Amygdala (tissue), 56 donors: ENCODE results near the gene PEX7.
A peak's percentile ranks its signal among the peaks of the same experiment; 100 is the strongest.
"Not testable (repeated sequence)": the region's sequence is repeated elsewhere in the genome, so short reads cannot be mapped to it uniquely, and the experiment has no call there.

Experiments used
- DNase-seq, 56 donors: peaks; one replicate each; lab custom pipeline; 2025; lab: John Stamatoyannopoulos, UW

Gene PEX7

DNA sequence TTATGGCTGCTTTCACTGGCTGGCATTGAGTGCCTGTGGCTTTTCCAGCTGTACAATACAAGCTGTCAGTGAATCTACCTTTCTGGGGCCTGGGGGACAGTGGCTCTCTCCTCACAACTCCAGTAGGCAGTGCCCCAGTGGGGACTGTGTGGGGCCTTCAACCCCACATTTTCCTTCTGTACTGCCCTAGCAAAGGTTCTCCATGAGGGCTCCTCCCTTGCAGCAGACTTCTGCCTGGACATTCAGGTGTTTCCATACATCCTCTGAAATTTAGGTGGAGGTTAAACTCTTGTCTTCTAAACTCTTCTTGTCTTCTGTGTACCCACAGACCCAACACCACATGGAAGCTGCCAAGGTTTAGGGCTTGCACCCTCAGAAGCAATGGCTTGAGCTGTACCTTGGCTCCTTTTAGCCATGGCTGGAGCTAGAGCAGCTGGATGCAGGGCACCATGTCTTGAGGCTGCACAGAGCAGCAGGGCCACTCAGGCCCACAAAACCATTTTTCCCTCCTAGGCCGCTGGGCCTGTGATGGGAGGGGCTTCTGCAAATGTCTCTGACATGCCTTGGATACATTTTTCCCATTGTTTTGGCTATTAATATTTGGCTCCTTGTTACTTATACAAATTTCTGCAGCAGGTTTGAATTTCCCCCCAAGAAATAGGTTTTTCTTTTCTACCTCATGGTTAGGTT is 9.6 kb downstream of the PEX7 start:
- no peak for DNase-seq

DNA sequence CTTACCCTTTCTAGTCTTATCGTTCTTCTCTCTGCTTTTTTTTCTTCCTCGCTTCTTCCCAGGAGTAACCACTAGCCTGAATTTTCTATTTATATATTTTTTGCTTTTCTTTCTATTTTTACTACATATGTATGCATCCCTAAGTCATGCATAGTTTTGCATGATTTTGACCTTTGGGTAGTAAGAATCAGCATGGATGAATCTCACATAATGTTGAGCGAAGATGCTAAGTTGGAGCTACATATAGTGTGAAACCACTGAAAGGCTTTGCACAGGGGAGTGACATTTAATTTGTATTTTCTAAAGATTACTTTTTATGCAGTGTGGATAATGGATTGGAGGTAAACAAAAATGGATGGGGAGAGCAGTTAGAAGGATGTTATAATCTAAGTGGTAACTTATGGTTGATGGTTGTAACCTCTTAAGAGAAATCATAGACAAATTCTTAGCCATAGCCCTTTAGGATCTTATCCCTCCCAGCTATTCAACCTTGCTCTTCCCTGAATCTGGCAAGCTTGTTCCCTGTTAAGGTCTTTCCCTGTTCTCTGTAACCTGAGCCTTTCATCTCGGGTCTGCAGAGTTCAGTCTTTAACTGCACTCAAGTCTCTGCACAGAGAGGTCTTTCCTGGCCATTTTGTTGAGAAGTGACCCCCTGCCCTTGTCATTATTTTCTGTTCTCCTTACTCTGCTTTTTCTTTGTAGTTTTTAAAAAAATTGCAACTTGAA is 18.0 kb downstream of the PEX7 start:
- no peak for DNase-seq

DNA sequence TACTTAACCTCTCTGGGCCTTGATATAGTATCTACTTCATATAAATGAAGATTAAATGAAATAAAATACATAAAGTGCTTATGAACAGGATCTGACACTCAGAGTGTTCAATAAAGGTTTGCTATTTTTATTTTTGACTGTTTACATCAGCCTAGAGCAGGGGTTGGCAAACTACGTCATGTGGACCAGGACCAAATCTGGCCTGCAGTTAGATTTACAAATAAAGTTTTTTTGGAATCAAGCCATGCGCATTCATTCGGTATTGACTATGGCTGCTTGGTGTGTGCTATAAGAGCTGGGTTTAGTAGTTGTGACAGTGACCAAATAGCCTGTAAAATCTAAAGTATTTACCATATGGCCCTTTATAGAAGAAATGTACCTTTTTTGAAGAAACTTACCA is 20.8 kb downstream of the PEX7 start:
- DNase-seq, result no peak

DNA sequence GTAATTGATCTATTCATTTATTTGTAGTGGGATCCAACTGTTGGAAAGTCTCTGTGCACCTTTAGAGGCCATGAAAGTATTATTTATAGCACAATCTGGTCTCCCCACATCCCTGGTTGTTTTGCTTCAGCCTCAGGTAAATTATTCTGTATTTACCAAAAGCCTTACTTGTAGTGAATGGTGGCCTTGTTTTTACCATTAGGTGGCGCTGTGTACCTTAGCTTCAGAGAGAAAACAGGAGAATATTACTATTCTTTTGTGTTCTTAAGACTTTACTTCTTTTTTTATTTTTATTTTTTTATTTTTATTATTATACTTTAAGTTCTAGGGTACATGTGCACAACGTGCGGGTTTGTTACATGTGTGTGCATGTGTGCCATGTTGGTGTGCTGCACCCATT is 23.7 kb downstream of the PEX7 start:
- DNase-seq, result peak in 7 of 56 donors; percentile 0 to 51 (median 5)

DNA sequence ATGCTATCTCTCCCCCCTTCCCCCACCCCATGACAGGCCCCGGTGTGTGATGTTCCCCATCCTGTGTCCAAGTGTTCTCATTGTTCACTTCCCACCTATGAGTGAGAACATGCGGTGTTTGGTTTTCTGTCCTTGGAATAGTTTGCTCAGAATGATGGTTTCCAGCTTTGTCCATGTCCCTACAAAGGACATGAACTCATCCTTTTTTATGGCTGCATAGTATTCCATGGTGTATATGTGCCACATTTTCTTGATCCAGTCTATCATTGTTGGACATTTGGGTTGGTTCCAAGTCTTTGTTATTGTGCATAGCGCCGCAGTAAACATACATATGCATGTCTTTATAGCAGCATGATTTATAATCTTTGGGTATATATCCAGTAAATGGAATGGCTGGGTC is 24.1 kb downstream of the PEX7 start:
- DNase-seq, result not testable (repeated sequence)

DNA sequence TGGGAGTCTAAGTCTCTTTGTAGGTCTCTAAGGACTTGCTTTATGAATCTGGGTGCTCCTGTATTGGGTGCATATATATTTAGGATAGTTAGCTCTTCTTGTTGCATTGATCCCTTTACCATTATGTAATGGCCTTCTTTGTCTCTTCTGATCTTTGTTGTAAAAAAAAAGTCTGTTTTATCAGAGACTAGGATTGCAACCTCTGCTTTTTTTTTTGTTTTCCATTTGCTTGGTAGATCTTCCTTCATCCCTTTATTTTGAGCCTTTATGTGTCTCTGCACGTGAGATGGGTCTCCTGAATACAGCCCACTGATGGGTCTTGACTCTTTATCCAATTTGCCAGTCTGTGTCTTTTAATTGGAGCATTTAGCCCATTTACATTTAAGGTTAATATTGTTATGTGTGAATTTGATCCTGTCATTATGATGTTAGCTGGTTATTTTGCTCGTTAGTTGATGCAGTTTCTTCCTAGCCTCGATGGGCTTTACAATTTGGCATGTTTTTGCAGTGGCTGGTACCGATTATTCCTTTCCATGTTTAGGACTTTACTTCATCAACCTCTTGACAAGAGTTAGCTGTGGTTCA is 27.7 kb downstream of the PEX7 start:
- not testable (repeated sequence) for DNase-seq

DNA sequence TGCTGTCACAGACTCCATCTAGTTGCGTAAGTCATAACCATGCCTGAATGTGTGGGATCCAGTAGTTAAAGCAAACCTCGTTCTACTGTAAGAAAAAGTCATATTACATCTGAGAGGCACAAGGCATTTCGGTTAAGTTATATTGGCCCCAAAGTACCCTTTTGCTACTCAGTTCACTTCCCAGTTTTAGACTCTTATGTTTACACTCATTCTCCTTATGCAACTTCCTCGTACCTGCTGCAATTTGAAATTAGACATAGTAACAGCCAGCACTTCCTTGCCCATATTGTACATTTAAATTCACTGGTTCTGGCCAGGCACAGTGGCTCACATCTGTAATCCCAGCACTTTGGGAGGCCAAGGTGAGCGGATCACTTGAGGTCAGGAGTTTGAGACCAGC is 37.0 kb downstream of the PEX7 start:
- no peak for DNase-seq

DNA sequence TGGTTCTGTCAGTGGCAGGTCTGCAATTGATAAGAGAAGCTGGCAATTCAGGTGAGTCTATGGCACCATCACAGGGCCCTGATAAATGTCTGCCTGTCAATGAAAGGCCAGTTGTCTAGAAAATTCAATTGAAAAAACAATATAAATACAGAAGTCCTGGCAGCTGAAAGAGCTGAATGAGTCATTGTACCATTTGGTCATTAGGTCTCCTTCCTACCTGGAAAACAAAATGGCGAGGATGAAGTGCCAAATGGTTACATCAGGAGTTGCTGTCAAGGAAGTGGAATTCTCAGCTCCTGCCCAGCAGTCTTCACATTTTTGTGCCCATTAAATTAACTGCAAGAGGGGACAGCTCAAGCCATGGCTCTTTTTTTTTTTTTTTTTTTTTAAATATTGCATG is 37.7 kb downstream of the PEX7 start:
- no peak for DNase-seq

DNA sequence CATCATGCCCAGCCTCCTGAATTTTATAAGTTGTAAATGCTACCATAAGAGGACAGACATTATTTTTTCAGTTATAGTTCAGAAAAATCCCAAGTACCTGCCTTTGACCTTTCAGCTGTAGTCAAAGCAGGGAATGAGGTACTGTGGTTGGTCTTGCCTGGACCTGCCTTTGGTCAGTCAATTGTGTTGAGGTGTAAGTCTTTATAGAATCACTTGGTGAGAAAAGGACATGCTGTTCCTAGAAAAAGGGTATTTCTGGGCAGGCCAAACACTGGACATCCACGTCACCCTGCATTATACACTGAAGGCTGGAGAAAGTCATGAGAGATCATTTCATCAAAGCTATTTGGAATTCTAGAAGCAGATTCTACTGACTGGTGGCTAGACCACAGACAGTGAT is 40.3 kb downstream of the PEX7 start:
- no peak for DNase-seq

DNA sequence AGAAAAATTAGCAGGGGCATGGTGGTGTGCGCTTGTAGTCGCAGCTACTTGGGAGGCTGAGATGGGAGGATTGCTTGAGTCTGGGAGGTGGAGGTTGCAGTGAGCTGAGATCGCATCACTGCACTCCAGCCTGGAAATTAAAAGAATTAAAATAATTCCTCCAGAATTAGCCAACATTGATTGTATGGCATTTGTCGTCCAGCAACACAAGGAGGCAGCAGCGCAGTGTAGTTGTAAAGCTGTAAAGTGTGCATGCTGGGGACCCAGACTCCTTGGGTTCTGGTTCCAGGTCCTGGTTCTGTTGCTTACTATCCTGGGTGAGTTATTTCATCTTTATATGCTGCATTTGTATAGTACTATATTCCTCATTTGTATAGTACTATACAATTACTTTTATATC is 41.4 kb downstream of the PEX7 start:
- no peak for DNase-seq

DNA sequence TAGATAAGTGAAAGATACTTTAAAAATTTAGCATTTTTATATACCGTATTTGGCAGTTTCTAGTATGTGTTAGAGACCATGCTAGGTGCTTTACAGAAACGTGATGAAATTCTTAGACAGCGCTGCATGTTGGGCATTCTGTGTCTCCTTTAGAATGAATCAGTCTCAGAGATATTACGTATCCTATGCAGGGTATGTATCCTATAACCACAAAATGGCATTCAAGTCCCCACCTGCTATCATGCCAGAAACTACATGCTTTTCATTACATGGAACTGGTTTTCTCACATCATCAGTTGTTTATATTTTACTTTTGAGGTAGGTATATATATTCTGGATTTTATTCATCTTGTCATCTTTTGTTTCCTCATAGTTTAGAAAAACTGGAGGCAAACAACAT is 42.3 kb downstream of the PEX7 start:
- DNase-seq, result no peak

DNA sequence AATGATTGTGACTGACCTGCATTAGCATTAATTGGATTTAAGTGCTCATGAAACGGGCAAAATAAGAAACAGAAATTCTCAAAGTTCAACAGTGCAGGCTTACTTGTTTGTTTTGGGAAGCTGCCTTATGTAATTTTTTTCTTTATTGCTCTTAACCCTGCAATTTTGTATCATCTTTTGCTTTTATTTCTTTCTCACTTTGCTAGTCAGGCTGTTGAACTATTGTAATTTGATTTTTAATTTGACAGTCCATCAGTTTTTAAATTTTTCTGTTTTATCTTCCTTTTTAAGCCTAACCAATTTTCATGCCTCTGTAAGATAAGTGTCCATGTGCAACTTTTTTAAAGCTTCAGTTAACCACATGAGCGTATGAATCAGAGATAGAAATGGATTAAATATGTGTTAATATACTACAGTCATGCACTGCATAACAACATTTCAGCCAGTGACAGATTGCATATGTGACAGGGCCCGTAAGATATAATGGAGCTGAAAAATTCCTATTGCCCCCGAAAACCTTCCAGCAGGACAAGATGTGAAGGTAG is 44.6 kb downstream of the PEX7 start:
- no peak for DNase-seq

DNA sequence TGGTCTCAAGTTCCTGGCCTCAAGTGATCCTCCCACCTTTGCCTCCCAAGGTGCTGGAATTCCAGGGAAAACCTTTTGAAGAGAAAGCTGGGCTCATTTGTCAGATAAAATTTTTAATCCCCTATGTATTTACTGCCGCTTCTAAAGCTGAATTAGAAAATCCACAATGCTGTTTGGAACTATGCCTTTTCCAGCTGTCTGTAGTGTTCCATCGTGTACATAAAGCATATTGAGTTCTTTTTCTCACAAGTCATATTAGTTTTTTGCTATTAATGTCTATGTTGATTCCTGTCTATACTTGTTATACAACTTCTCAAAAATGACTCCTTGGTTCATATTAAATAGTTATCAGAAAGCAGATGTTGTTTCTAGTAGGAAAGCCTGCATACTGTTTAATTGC is 47.1 kb downstream of the PEX7 start:
- DNase-seq, result no peak

DNA sequence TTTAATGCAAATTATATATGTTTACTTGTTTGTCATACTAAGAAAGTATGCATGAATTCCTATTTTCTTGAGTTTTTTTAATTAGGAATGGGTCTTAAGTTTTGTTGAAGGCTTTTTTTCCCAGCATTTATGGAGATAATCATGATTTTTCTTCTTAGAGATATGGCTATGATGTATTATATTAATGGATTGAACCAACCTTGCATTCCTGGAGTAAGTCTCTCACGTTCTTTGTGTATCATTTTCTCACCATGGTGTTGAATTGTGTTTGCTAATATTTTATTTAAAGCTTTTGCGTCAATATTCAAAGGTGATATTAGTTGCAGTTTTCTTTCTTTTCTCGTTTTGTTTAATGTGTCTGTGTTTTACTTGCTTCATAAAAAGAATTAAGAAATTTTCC is 51.4 kb downstream of the PEX7 start:
- no peak for DNase-seq

DNA sequence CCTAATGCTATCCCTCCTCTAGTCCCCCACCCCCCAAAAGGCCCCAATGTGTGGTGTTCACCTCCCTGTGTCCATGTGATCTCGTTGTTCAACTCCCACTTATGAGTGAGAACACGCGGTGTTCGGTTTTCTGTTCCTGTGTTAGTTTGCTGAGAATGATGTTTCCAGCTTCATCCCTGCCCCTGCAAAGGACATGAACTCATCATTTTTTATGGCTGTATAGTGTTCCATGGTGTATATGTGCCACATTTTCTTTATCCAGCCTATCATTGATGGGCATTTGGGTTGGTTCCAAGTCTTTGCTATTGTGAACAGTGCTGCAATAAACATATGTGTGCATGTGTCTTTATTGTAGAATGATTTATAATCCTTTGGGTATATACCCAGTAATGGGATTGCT is 54.1 kb downstream of the PEX7 start:
- DNase-seq, result not testable (repeated sequence)

DNA sequence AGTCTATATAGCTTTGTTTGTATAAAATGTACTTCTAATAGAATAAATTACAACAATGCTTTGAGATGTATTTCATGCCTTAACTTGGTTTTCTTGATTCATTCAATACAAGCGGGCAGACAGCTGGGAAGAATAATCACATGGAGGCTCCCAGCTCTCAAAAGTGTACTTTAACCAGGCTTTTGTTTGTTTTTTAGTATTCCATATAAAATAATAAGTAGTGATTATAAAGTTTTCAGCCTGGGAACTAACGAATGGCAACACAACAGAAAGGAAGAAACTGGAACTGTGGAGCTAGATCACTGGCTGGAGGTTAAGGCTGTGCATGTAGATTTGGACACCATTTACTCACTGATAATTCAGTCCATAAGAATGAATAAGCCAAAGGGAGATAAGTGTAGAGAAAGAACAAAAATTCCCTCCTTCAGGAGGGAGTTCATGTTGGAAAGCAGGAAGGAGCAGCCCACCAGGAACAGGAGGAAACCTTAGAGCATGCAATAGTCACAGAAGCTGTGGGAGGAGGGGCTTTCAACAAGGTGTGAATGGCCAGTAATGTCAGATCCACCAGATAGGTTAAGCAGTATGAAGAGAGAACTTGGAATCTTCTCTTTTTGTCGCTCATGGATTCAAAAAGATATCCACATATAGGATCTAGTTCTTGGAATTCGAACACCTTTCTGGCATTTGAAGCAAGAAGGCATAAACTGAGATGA is 58.5 kb downstream of the PEX7 start:
- no peak for DNase-seq

DNA sequence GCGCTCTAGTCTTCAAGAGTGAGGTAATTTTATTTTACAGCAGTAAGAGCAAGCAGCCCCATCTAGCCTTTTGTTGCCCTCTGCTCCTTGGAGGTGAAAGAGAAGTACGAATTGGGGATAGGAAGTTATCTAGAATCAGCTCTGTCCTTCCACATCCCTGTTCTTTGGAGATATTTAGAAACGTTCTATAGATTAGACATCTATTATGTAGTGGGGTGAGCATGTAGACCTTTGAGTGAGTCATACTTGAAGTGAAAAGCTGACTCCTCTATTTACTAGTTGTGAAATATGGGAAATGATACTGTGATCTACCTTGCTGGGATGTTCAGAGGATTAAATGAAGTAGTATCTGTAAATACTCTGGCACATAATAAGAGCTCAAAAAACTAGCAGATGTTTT is 63.7 kb downstream of the PEX7 start:
- no peak for DNase-seq

DNA sequence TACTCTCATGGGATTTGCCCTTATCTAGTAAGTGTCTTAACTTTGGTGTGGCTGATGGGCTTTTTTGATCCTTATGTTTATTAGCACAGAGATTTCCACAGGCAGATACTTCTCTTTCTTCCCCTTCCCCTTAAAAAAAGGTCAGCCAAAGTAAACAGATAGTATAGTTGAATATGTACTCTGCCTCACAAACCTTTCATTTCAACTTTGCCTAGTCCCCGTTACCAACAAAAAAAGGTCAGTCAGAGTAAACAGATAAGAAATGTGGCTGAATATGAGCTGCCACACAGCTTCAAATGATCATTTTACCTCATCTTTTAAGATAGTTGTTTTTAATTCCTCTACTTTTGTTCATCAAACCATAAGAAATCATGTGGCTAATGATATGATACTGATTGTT is 65.6 kb downstream of the PEX7 start:
- DNase-seq, result no peak

DNA sequence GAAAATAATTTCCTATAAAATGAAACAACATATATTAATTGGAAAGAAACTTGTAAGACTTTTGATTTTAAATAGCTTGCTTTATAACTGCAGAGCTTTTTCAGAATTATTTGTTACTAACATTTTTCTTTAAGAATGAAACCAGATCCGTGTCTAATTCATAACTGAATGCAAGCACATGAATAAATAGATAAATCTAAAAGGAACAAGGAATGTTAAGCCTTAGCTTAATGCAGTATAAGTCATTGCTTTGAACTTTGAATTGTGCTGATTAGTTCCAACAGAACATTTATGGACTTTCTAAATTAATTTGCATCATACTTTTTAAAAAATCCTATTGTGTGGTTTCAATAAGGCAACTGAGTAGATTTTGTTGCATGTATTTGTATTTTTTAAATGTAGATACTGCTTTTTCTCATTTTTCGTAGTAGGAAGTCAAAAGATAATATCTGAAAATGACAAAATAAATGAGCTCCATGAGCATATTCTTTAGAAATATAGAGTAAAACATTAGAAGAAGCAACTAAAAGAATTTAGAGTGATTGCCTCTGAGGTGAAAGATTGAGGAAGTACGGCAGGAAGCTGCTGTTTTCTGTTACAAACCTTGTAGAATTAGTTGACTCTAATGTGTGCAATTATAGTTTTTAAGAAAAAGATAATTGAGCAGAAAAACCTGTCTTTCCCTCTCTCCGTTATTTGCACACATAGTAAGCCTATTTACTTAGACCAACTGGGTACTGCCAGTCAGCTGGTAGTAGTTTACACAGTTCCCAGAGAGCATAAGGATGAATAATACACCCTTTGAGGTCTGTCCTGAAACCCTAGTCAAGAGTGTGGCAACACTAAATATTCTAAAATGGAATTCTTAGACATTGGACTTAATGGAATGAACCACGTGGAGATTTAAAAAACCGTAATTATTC is 67.1 kb downstream of the PEX7 start:
- DNase-seq, result no peak

DNA sequence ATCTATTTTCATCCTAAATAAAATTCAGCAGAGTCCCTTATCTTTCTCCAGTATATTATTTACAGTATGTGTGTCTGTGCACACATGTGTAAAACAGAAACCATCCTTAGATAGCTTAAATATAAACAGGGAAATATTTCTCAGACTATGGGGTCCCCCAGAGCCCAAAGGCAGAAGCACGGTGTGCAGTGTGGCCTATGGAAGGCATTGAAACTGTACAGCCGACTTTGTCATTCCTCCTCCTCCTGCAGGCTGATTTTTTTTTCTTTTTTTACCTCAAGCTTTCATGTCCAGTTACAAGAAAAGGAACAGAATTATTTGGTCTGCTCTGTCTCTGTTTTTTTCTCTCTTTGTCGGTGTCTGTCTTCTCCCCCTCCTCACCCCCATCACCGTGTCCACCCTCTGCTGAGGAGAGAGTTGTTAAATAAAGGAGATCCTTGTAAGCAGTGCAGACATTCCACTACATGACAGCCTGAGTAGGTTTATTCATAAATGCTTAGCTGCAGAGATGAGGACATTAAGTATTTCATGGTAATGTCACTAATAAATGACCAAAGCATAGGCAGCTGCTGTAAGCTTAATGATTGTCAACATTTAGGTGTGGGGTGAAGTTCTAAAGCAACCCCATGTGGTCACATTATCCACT is 67.9 kb downstream of the PEX7 start:
- DNase-seq, result no peak
